Body of pancreas (tissue), 4 donors: ENCODE measurements around the gene CPN2.

ENCODE experiments used
- POLR2A ChIP-seq, 3 donors: fragments of 450-650 bp; IDR thresholded peaks; one replicate each; pipeline ENCODE4 v1.6.1; 2016; ENCODE audit warnings: antibody characterized with exemption in 3 of 3, mild to moderate bottlenecking in 2 of 3
- TF ChIP-seq, protein P1 (sequence below), 7 experiments: fragments of 450-650 bp in 4 of 7; fragments of 200-600 bp in 3 of 7; sonication (generic) in 3 of 7; IDR thresholded peaks; one replicate each; pipeline ENCODE4 v1.5.1; 2016 to 2019; ENCODE audit warnings: antibody characterized with exemption in 7 of 7

- TF ChIP-seq, protein P1, sequence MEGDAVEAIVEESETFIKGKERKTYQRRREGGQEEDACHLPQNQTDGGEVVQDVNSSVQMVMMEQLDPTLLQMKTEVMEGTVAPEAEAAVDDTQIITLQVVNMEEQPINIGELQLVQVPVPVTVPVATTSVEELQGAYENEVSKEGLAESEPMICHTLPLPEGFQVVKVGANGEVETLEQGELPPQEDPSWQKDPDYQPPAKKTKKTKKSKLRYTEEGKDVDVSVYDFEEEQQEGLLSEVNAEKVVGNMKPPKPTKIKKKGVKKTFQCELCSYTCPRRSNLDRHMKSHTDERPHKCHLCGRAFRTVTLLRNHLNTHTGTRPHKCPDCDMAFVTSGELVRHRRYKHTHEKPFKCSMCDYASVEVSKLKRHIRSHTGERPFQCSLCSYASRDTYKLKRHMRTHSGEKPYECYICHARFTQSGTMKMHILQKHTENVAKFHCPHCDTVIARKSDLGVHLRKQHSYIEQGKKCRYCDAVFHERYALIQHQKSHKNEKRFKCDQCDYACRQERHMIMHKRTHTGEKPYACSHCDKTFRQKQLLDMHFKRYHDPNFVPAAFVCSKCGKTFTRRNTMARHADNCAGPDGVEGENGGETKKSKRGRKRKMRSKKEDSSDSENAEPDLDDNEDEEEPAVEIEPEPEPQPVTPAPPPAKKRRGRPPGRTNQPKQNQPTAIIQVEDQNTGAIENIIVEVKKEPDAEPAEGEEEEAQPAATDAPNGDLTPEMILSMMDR (IDR thresholded peaks at IDR 0.05), result no peak
- no peak for TF ChIP-seq POLR2A (IDR thresholded peaks at IDR 0.05)
These were observed 32.5 kb downstream of the CPN2 start for GRCh38 chr3:194318511-194319161.
